ENCODE measurements around the gene CARD14. TPM values are rescaled to one million over a fixed set of nuclear protein-coding genes. Genes with fewer than 3 reads are reported as not detected.

Gene CARD14
- total RNA-seq, 1 experiment from 2014 or later = not detected

- DNase-seq (ENCODE audit: low read depth, low spot score) = no peak
- ChIA-PET POLR2A (interaction anchor here (0.5 kb wide), 1 partner anchor 494 kb away, joined by 5 read pairs; no protein-coding TSS in a partner anchor), CTCF (no interaction called here)
- no TSS peak for BruUV-seq (replicated peaks)
- in situ Hi-C loops (cut with HindIII; ENCODE audit: low pct_unique_long_range_greater_than_20kb, low sequenced_read_pairs) (no loop called here), intact Hi-C loops (cut with micrococcal nuclease; ENCODE audit: unreplicated experiment) (no loop called here)
- H3K27me3 ChIP-seq (ENCODE audit: control insufficient read depth, insufficient read depth, low read length) = no peaks in the 10 kb centered on the region
- H3K9me3 ChIP-seq (ENCODE audit: control insufficient read depth, insufficient read depth, low read depth, low read length) = no peaks in the 10 kb centered on the region
- no peak for TF ChIP-seq REST (IDR thresholded peaks at IDR 0.05; ENCODE audit: insufficient read depth in 1 of 2, low read depth in 2 of 2, low read length in 1 of 2)
- no peak for TF ChIP-seq POLR2AphosphoS5 (IDR thresholded peaks at IDR 0.05; ENCODE audit: low read depth, low read length)
- no peak for TF ChIP-seq TCF7L2 (IDR thresholded peaks at IDR 0.05; ENCODE audit: low read depth, low read length)
- TF ChIP-seq, protein P1, sequence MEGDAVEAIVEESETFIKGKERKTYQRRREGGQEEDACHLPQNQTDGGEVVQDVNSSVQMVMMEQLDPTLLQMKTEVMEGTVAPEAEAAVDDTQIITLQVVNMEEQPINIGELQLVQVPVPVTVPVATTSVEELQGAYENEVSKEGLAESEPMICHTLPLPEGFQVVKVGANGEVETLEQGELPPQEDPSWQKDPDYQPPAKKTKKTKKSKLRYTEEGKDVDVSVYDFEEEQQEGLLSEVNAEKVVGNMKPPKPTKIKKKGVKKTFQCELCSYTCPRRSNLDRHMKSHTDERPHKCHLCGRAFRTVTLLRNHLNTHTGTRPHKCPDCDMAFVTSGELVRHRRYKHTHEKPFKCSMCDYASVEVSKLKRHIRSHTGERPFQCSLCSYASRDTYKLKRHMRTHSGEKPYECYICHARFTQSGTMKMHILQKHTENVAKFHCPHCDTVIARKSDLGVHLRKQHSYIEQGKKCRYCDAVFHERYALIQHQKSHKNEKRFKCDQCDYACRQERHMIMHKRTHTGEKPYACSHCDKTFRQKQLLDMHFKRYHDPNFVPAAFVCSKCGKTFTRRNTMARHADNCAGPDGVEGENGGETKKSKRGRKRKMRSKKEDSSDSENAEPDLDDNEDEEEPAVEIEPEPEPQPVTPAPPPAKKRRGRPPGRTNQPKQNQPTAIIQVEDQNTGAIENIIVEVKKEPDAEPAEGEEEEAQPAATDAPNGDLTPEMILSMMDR (IDR thresholded peaks at IDR 0.05) = no peak
- no peak for TF ChIP-seq SIN3A (IDR thresholded peaks at IDR 0.05; ENCODE audit: borderline replicate concordance, insufficient read depth, low read depth, low read length)
- H3K27ac ChIP-seq (ENCODE audit: low read length) = no peak overlapping the region
- H3K4me1 ChIP-seq (ENCODE audit: control insufficient read depth, insufficient read depth, low read length) = no peaks in the 10 kb centered on the region; the same call in 1 of the 2 replicates
- H3K4me3 ChIP-seq (ENCODE audit: low read depth in 2 of 2, low read length in 2 of 2) = no peak overlapping the region
- no peaks in the 10 kb centered on the region for H3K36me3 ChIP-seq (ENCODE audit: control insufficient read depth, insufficient read depth, low read length)
- ATAC-seq = no peak
Observed at GRCh38 chr17:80191865-80192661, 22.2 kb downstream of the CARD14 start.

GRCh38 chr17:80195141-80195540 lies 25.3 kb downstream of the CARD14 start:
- Histone ChIP-seq H3K9me3 (ENCODE audit: control insufficient read depth, insufficient read depth, low read depth, low read length) (no peaks in the 10 kb centered on the region), H3K27me3 (ENCODE audit: control insufficient read depth, insufficient read depth, low read length) (no peaks in the 10 kb centered on the region), H3K4me3 (ENCODE audit: low read depth in 2 of 2, low read length in 2 of 2) (no peak overlapping the region), H3K4me1 (ENCODE audit: control insufficient read depth, insufficient read depth, low read length) (0 out of 2 replicates have a peak, but pooled peaks cover 6% of the 10 kb centered on the region), H3K36me3 (ENCODE audit: control insufficient read depth, insufficient read depth, low read length) (no peaks in the 10 kb centered on the region), H3K27ac (ENCODE audit: low read length) (no peak overlapping the region)
- ChIA-PET POLR2A (no interaction called here), CTCF (interaction anchor here (0.8 kb wide), 1 partner anchor 66 kb away, joined by 3 read pairs; no protein-coding TSS in a partner anchor)
- DNase-seq (ENCODE audit: low read depth, low spot score) (no peak), ATAC-seq (no peak)
- TF ChIP-seq TCF7L2 (IDR thresholded peaks at IDR 0.05; ENCODE audit: low read depth, low read length) = no peak
- no peak for TF ChIP-seq SIN3A (IDR thresholded peaks at IDR 0.05; ENCODE audit: borderline replicate concordance, insufficient read depth, low read depth, low read length)
- TF ChIP-seq REST (IDR thresholded peaks at IDR 0.05; ENCODE audit: insufficient read depth in 1 of 2, low read depth in 2 of 2, low read length in 1 of 2) = no peak
- TF ChIP-seq, protein P1 (IDR thresholded peaks at IDR 0.05) = no peak
- in situ Hi-C loops (cut with HindIII; ENCODE audit: low pct_unique_long_range_greater_than_20kb, low sequenced_read_pairs) = no loop called here
- BruUV-seq (replicated peaks) = no TSS peak
- intact Hi-C loops (cut with micrococcal nuclease; ENCODE audit: unreplicated experiment) = no loop called here
